ENCODE measurements around the gene CT45A5.
"Not testable (repeated sequence)": the region's sequence is repeated elsewhere in the genome, so short reads cannot be mapped to it uniquely, and the experiment has no call there.

Gene CT45A5, protein sequence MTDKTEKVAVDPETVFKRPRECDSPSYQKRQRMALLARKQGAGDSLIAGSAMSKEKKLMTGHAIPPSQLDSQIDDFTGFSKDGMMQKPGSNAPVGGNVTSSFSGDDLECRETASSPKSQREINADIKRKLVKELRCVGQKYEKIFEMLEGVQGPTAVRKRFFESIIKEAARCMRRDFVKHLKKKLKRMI

DNA sequence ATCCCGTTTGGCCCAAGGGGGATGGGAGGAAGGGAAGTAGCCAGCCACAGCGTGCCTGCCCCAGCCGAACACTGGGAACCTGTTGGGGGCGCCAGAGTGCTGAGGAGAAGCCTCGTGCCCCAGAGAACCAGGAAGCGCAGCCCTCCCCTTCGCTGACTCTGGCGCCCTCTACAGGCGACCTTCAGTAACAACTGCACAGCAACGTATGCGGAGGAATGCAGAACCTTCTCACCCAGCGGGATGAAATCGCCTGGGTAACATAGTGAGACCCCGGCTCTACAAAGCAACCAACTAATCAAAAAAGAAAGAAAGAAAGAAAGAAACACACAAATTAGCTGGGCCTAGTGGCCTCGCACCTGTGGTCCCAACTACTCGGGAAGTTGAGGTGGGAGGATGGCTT, at the start of gene CT45A5:
Gene CT45A5, minus strand, starts transcription at position 101 of the 400 bp plus-strand sequence. CDS start 3,774 bp downstream, outside the sequence.
- DNase-seq (ENCODE audit: low read depth in 2 of 2): not testable (repeated sequence)

DNA sequence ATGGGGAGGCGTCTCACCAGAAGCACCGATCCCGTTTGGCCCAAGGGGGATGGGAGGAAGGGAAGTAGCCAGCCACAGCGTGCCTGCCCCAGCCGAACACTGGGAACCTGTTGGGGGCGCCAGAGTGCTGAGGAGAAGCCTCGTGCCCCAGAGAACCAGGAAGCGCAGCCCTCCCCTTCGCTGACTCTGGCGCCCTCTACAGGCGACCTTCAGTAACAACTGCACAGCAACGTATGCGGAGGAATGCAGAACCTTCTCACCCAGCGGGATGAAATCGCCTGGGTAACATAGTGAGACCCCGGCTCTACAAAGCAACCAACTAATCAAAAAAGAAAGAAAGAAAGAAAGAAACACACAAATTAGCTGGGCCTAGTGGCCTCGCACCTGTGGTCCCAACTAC, 34.6 kb upstream of the CT45A5 start, which contains the start of gene CT45A2:
Gene CT45A2, minus strand, starts transcription at position 101 of the 400 bp plus-strand sequence. CDS start 3,747 bp downstream, outside the sequence.
- not testable (repeated sequence) for DNase-seq (ENCODE audit: low read depth in 2 of 2)

DNA sequence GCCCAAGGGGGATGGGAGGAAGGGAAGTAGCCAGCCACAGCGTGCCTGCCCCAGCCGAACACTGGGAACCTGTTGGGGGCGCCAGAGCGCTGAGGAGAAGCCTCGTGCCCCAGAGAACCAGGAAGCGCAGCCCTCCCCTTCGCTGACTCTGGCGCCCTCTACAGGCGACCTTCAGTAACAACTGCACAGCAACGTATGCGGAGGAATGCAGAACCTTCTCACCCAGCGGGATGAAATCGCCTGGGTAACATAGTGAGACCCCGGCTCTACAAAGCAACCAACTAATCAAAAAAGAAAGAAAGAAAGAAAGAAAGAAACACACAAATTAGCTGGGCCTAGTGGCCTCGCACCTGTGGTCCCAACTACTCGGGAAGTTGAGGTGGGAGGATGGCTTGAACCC, 17.4 kb upstream of the CT45A5 start, which contains the start of gene CT45A6:
Gene CT45A6, minus strand, starts transcription at position 101 of the 400 bp plus-strand sequence. CDS start 3,794 bp downstream, outside the sequence.
- DNase-seq (ENCODE audit: low read depth in 2 of 2): not testable (repeated sequence)

DNA sequence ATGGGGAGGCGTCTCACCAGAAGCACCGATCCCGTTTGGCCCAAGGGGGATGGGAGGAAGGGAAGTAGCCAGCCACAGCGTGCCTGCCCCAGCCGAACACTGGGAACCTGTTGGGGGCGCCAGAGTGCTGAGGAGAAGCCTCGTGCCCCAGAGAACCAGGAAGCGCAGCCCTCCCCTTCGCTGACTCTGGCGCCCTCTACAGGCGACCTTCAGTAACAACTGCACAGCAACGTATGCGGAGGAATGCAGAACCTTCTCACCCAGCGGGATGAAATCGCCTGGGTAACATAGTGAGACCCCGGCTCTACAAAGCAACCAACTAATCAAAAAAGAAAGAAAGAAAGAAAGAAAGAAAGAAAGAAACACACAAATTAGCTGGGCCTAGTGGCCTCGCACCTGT, 17.2 kb downstream of the CT45A5 start, which contains the start of gene CT45A3:
Gene CT45A3, minus strand, starts transcription at position 101 of the 400 bp plus-strand sequence. CDS start 3,747 bp downstream, outside the sequence.
- not testable (repeated sequence) for DNase-seq (ENCODE audit: low read depth in 2 of 2)

DNA sequence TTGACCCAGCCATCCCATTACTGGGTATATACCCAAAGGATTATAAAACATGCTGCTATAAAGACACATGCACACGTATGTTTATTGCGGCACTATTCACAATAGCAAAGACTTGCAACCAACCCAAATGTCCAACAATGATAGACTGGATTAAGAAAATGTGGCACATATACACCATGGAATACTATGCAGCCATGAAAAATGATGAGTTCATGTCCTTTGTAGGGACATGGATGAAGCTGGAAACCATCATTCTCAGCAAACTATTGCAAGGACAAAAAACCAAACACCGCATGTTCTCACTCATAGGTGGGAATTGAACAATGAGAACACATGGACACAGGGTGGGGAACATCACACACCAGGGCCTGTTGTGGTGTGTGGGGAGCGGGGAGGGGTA, 40.6 kb downstream of the CT45A5 start:
- not testable (repeated sequence) for DNase-seq (ENCODE audit: low read depth in 2 of 2)

DNA sequence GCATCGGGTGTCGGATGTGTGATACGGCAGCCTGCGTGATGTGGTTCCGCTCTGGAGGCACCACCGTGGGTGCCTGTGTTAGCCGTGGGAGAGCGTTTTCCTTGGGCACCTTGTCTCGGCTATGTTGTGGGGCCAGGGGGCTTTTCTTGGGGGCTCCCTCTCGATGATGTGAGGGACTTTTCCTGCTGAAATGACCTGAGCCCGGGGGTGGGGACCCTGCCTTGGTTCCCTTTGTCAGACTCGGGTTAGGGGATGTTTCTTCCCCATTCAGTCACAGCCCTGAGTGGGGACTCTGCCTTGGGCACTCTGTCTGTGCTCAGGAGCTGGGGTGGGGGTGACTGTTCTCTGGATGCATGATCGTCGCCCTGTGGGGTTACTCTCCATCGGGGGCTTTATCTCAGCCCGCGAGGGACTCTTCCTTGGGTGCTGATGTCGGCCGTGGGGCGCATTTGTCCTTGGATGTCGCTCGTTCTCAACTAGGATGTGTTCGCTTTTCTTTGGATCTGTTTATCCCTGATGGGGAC, 44.0 kb downstream of the CT45A5 start:
- DNase-seq (ENCODE audit: low read depth in 2 of 2): no peak

DNA sequence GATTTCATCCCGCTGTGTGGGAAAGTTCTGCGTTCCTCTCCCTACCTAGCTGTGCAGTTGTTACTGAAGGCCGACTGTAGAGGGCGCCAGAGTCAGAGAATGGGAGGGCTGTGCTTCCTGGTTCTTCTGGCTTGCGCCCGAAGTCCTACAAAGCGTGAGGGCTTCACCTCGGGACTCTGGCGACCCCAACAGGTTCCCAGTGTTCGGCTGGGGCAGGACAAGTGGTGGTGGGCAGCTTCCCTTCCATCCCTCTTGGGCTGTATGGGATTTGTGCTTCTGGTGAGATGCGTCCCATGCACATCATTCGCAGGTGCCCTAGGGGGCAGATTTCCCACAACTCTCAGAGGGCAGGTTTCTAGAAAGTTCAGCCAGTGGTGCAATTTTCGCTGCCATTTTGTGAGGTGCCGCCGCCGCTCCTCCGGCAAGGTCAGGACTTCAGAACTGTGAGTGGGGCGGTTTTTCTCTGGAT, 44.6 kb downstream of the CT45A5 start:
- DNase-seq (ENCODE audit: low read depth in 2 of 2): no peak

DNA sequence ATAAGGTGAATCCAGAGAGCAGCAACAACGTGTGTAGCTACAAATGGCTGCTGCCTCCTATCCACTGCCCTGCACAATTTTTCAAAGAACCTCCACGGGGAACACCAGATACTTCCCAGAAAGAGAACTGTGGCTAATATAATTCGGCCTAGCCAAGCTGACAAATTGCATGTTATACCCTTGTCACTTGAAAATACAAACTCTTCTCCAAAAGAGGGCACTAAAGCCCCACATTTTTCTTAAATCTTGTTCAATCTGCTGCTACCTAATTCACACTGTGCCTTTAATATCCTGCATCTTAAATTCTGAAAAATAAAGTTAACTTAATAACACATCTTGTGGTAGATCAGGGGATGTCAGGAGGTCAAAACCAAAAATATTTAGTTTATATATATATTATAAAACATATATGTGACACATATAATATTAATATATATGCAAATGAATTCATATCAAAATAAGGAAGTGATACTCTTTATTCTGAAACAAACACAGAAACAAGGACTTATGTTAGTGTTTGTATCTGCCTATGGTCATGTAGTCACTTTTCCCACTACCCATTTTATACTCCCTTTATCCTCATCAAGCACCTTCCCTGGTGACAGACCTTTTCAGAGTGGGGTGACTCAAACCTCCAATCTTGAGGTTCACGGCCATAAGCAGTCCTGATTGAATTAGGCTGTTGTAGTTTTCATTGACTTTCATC, 47.8 kb downstream of the CT45A5 start:
- no peak for DNase-seq (ENCODE audit: low read depth in 2 of 2)

DNA sequence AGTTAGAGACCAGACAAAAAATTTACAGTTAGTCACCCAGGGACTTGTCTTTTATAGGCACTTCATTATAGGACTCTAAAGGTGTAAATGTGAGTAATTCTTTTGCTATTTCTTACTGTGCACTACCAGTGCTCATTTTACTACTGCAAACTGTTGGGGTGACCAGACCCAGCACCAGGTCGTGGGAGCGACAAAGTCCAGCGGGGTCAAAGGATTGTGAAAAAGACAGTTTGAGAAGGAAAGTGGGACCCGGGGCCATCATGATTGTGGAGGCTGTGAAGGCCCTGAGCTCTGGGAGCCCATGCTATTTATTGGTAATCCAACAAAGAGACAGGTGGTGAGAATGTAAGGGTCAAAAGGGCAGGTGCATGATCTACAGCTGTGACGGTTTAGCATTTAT, 50.6 kb downstream of the CT45A5 start:
- DNase-seq (ENCODE audit: low read depth in 2 of 2): not testable (repeated sequence)
